Stimulated activated naive B cell treated with anti-CD40 and anti-IgM and Interleukin-4, amounts not matched to agents 10 μg/mL and 1 μg/mL and 100 μg/mL, for 72 hours (primary cell): Measurements from ENCODE around the gene JARID2.

Source experiments
- ATAC-seq, 2 donors: fragments of 150-1000 bp; cut with Tn5 transposase; replicated peaks; 2 replicates each; pipeline ENCODE4 v1.10.0; 2021; ENCODE audit warnings: moderate library complexity in 1 of 2
- DNase-seq: peaks from one replicate; pipeline ENCODE4 v3.0.0; 2021
- H3K27ac Mint-ChIP-seq: one replicate; pipeline ENCODE4 v1.8.0; 2022; ENCODE audit warnings: mild to moderate bottlenecking, mixed read lengths
- H3K27me3 Mint-ChIP-seq, 2 donors: one replicate each; pipeline ENCODE4 v1.8.0; 2022; ENCODE audit warnings: mixed read lengths in 2 of 2
- H3K36me3 Mint-ChIP-seq, 2 donors: one replicate each; pipeline ENCODE4 v1.8.0; 2022; ENCODE audit warnings: mixed read lengths in 2 of 2, mild to moderate bottlenecking in 1 of 2
- H3K4me1 Mint-ChIP-seq, 2 donors: one replicate each; pipeline ENCODE4 v1.8.0; 2022; ENCODE audit warnings: mixed read lengths in 2 of 2, mild to moderate bottlenecking in 1 of 2
- H3K4me3 Mint-ChIP-seq, 2 donors: one replicate each; pipeline ENCODE4 v1.8.0; 2022; ENCODE audit warnings: mild to moderate bottlenecking in 2 of 2, mixed read lengths in 2 of 2, moderate library complexity in 1 of 2
- H3K9me3 Mint-ChIP-seq, 2 donors: one replicate each; pipeline ENCODE4 v1.8.0; 2022; ENCODE audit warnings: mixed read lengths in 2 of 2, mild to moderate bottlenecking in 1 of 2

JARID2 gene

DNA sequence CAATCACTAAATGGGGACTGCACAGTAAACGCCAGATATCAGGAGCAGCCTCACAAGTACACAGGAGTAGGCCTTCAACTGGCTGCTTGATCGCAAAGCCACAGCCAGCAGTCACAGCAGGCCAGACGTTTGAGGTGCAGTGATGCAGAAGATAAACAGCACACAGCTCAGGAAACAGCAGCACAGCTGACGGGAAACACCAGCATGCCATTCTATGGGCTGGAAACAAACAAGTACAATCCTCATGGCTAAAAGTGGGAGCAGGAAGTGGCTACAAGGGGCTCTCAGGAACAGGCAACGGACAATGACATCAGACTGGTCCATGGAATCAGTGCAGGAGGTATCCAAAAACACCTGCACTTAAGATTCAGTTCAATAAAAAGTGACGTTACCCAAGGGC is 305.9 kb downstream of the JARID2 start:
- DNase-seq: no peak

DNA sequence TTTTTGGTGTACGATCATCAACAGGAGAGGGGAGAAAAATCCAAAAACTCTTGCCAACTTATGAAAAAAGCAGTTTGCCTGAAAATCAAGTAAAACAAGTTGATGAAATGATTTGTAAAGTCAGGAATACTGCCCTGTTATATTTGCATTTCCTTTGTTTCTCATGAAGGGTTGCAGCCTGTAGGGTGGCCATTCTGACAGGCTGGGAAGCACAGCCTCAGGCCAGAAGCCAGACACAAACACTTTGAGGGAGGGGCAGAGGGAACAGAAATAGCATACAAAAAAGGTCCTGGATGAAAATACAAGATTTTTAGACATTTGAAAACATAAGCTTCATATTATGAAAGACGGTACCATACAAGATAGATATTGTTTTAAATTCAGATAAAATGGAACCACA is 307.2 kb downstream of the JARID2 start:
- H3K4me1 Mint-ChIP-seq: peaks cover 55 to 72% of the 10 kb centered on the region in 2 donors
- DNase-seq (no peak), ATAC-seq (no peak)
- peaks cover 17 to 27% of the 10 kb centered on the region in 2 donors for H3K36me3 Mint-ChIP-seq
- H3K9me3 Mint-ChIP-seq: peaks cover 0 to 4% of the 10 kb centered on the region in 2 donors
- no peaks in the 10 kb centered on the region for H3K27me3 Mint-ChIP-seq
- no peak overlapping the region for H3K27ac Mint-ChIP-seq
- H3K4me3 Mint-ChIP-seq: no peak overlapping the region

More for the DNA sequence above, 305.9 kb downstream of the JARID2 start:
- Mint-ChIP-seq H3K9me3 (peaks cover 0 to 4% of the 10 kb centered on the region in 2 donors), H3K4me1 (peaks cover 52 to 74% of the 10 kb centered on the region in 2 donors), H3K27ac (peak overlapping the region; percentile 1), H3K4me3 (peak overlapping the region in 1 of 2 donors; percentile 26), H3K36me3 (peaks cover 14 to 27% of the 10 kb centered on the region in 2 donors), H3K27me3 (no peaks in the 10 kb centered on the region)
- peak; percentile 76 to 82 for ATAC-seq

GRCh38 chr6:15553736-15554294 is 307.9 kb downstream of the JARID2 start:
- H3K27ac Mint-ChIP-seq: peak overlapping the region; percentile 7
- DNase-seq: no peak

DNA sequence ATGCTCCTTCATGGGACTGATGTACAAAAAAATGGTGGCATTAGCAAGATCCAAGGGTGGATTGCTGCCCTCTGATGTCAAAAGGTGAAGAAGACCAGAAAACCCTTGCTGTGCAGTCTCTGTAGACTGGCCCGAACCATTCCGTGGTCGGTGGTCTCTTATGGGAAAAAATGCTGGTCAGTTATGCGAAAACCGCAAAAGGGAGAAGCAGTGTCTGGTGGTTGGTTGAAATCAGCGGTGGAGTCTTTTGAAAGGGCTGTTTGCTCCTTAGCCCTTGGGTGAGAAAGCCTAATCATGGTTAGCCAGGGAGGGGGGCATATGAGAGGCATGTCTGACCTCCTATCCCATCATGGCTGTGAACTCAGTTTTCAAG is 308.8 kb downstream of the JARID2 start:
- ATAC-seq: no peak
- H3K9me3 Mint-ChIP-seq: peaks cover 0 to 4% of the 10 kb centered on the region in 2 donors
- H3K4me3 Mint-ChIP-seq: no peak overlapping the region
- H3K36me3 Mint-ChIP-seq: peaks cover 17 to 30% of the 10 kb centered on the region in 2 donors
- DNase-seq: no peak
- no peak overlapping the region for H3K27ac Mint-ChIP-seq
- H3K27me3 Mint-ChIP-seq: no peaks in the 10 kb centered on the region
- H3K4me1 Mint-ChIP-seq: peaks cover 51 to 69% of the 10 kb centered on the region in 2 donors

More at GRCh38 chr6:15553736-15554294, 307.9 kb downstream of the JARID2 start:
- peaks cover 0 to 4% of the 10 kb centered on the region in 2 donors for H3K9me3 Mint-ChIP-seq
- H3K36me3 Mint-ChIP-seq: peaks cover 17 to 28% of the 10 kb centered on the region in 2 donors
- peaks cover 53 to 72% of the 10 kb centered on the region in 2 donors for H3K4me1 Mint-ChIP-seq
- no peaks in the 10 kb centered on the region for H3K27me3 Mint-ChIP-seq
- no peak overlapping the region for H3K4me3 Mint-ChIP-seq
- ATAC-seq: no peak

DNA sequence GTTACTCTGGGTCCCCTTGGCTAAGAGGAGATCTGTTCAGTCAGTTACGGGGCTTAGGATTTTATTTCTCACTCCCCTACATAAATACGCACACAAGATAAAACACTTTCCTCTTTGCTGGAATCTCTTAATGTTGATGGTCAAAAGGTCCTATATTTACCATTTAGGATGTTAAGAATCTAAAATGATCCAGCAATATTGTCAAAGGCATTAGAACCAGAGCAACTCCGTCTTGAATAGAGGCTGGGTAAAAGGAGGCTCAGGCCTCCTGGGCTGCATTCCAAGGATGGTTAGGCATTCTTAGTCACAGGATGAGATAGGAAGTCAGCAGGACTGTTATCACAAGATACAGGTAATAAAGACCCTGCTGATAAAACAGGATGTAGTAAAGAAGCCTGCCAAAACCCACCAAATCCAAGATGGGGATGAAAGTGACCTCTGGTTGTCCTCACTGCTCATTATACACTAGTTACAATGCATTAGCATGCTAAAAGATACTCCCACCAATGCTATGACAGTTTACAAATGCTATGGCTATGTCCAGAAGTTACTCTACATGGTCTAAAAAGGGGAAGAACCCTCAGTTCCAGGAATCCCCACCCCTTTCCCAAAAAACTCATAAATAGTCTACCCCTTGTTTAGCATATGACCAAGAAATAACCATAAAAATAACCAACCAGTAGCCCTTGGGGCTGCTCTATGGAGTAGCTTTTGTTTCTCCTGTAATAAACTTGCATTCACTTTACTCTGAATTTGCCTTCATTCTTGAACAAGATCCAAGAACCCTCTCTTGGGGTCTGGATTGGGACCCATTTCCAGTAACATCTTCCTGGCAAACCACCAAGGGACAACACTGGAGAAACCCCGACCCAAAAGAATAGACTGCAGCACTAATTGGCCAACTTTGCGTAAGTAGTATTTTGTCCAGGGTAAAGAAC is 309.5 kb downstream of the JARID2 start:
- H3K4me3 Mint-ChIP-seq: no peak overlapping the region
- peak overlapping the region; percentile 20 for H3K27ac Mint-ChIP-seq
- H3K4me1 Mint-ChIP-seq: peaks cover 51 to 69% of the 10 kb centered on the region in 2 donors
- H3K27me3 Mint-ChIP-seq: no peaks in the 10 kb centered on the region
- DNase-seq (no peak), ATAC-seq (no peak)
- peaks cover 17 to 31% of the 10 kb centered on the region in 2 donors for H3K36me3 Mint-ChIP-seq
- H3K9me3 Mint-ChIP-seq: peaks cover 0 to 4% of the 10 kb centered on the region in 2 donors

DNA sequence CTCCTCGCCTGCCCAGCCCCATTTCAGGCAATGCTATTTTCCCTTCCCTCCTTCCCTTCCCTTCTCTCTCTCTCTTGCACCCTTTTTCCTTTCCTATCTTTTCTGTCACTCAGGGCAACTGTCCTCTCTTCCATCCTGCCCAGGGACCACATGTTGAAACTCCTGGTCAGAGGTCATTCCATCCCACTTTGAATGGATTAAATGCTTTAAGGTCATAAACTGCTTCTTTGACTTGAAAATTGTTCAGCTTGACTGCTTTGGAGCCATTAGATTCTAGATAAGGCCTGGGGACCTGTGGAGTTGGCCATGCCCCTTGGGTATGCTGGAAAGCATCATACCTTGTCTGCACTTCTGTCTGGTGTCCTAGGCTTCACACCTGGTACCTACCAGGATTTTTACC is 310.8 kb downstream of the JARID2 start:
- H3K4me1 Mint-ChIP-seq: peaks cover 39 to 64% of the 10 kb centered on the region in 2 donors
- ATAC-seq (no peak), DNase-seq (no peak)
- H3K4me3 Mint-ChIP-seq: no peak overlapping the region
- H3K9me3 Mint-ChIP-seq: peaks cover 0 to 4% of the 10 kb centered on the region in 2 donors
- H3K27ac Mint-ChIP-seq: peak overlapping the region; percentile 63
- H3K27me3 Mint-ChIP-seq: no peaks in the 10 kb centered on the region
- peaks cover 15 to 22% of the 10 kb centered on the region in 2 donors for H3K36me3 Mint-ChIP-seq

DNA sequence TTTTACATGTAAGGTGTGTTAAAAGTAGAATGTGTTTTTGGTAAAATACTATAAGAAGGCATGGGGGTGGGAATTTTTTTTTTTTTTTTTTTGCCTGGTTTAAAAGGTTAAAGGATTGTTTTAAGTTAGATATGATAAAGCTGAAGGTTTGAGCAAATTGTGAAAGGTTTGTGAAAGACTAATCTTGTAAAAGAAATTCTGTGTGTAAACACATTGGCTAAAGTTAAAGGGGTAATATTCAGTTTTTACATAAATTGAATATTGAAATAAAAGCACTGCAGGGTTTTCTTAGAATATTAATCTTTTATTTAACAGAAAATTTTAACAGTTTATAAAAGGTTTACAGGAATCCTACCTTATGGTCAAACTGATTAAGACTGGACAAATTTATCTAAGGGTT is 311.3 kb downstream of the JARID2 start:
- Mint-ChIP-seq H3K27me3 (no peaks in the 10 kb centered on the region), H3K4me1 (peaks cover 35 to 64% of the 10 kb centered on the region in 2 donors), H3K4me3 (no peak overlapping the region), H3K36me3 (peaks cover 15 to 19% of the 10 kb centered on the region in 2 donors), H3K27ac (no peak overlapping the region), H3K9me3 (peaks cover 0 to 4% of the 10 kb centered on the region in 2 donors)
- no peak for DNase-seq
- no peak for ATAC-seq

GRCh38 chr6:15560713-15561112 is 314.8 kb downstream of the JARID2 start:
- peaks cover 12 to 25% of the 10 kb centered on the region in 2 donors for H3K36me3 Mint-ChIP-seq
- no peaks in the 10 kb centered on the region for H3K27me3 Mint-ChIP-seq
- H3K4me1 Mint-ChIP-seq: peaks cover 22 to 59% of the 10 kb centered on the region in 2 donors
- peaks cover 0 to 2% of the 10 kb centered on the region in 2 donors for H3K9me3 Mint-ChIP-seq
- DNase-seq: no peak
- ATAC-seq: no peak
- H3K27ac Mint-ChIP-seq: no peak overlapping the region
- no peak overlapping the region for H3K4me3 Mint-ChIP-seq

DNA sequence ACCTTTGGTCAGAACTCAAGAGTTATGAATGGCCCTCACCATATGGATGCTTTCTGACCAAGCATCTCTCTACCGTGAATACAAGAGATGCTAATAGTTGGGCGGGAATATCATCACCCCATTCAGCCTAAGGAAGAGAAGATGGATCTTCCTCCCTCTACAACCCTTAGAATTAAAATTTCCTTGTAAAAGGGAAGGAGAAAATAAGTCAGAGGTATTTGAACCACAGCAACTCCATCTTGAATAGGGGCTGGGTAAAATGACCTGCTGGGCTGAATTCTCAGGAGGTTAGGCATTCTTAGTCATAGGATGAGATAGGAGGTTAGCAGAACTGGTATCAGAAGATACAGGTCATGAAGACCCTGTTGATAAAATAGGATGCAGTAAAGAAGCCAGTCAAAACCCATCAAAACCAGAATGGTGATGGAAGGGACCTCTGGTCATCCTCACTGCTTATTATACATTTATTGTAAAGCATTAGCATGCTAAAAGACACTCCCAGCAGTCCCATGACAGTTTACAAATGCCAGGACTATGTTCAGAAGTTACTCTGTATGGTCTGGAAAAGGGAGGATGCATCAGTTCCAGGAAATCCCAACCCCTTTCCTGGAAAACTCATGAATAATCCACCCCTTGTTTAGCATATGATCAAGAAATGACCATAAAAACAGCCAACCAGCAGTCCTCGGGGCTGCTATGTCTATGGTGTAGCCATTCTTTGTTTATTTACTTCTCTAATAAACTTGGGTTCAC is 315.8 kb downstream of the JARID2 start:
- H3K36me3 Mint-ChIP-seq: peaks cover 11 to 24% of the 10 kb centered on the region in 2 donors
- no peak overlapping the region for H3K4me3 Mint-ChIP-seq
- H3K9me3 Mint-ChIP-seq: peaks cover 0 to 2% of the 10 kb centered on the region in 2 donors
- H3K27me3 Mint-ChIP-seq: no peaks in the 10 kb centered on the region
- H3K27ac Mint-ChIP-seq: no peak overlapping the region
- ATAC-seq: no peak
- DNase-seq: no peak
- peaks cover 16 to 53% of the 10 kb centered on the region in 2 donors for H3K4me1 Mint-ChIP-seq

DNA sequence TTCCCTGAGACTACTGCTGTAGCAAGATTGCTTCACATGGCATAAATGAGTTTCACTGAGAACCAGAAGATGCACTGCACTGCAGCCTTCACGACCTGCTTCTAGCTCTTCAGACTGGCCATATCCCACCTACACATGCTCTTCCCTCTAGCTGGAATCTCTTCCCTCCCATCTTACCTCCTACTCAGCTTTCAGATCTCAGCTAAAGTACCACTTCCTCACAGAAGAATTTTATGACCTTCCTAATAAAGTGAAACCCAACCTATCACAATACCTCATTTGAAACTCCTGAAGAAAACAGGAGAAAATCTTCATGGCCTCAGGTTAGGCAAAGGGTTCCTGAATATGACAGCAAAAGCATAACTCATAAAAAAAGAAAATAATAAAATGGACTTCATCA is 317.1 kb downstream of the JARID2 start:
- Mint-ChIP-seq H3K36me3 (peaks cover 9 to 22% of the 10 kb centered on the region in 2 donors), H3K4me1 (peaks cover 14 to 48% of the 10 kb centered on the region in 2 donors), H3K27ac (no peak overlapping the region), H3K27me3 (no peaks in the 10 kb centered on the region), H3K4me3 (no peak overlapping the region), H3K9me3 (no peaks in the 10 kb centered on the region)
- ATAC-seq: no peak
- DNase-seq: no peak

GRCh38 chr6:15569035-15569995 is 323.4 kb downstream of the JARID2 start:
- ATAC-seq: no peak
- no peak for DNase-seq
- H3K27ac Mint-ChIP-seq: peak overlapping the region; percentile 9

GRCh38 chr6:15570171-15570570 is 324.3 kb downstream of the JARID2 start:
- ATAC-seq (no peak), DNase-seq (no peak)
- peaks cover 16 to 41% of the 10 kb centered on the region in 2 donors for H3K36me3 Mint-ChIP-seq
- no peak overlapping the region for H3K27ac Mint-ChIP-seq
- H3K4me3 Mint-ChIP-seq: no peak overlapping the region
- H3K9me3 Mint-ChIP-seq: no peaks in the 10 kb centered on the region
- H3K4me1 Mint-ChIP-seq: peaks cover 16 to 30% of the 10 kb centered on the region in 2 donors
- no peaks in the 10 kb centered on the region for H3K27me3 Mint-ChIP-seq

More at GRCh38 chr6:15569035-15569995, 323.4 kb downstream of the JARID2 start:
- Mint-ChIP-seq H3K4me1 (peaks cover 15 to 30% of the 10 kb centered on the region in 2 donors), H3K36me3 (peaks cover 16 to 40% of the 10 kb centered on the region in 2 donors), H3K4me3 (no peak overlapping the region), H3K27me3 (no peaks in the 10 kb centered on the region), H3K9me3 (no peaks in the 10 kb centered on the region)
